Neural cell (in vitro differentiated cells): ENCODE measurements around the gene ADISSP. TPM values are rescaled to one million over a fixed set of nuclear protein-coding genes. Genes with fewer than 3 reads are reported as not detected.

Experiments
- H2AFZ ChIP-seq: fragments of 200-600, 300-800 bp; sonication (generic), shearing (Covaris generic); 2 replicates; pipeline ENCODE4 v1.6.0; 2014; ENCODE audit warnings: low read depth, mild to moderate bottlenecking, antibody characterized with exemption, low read length, moderate library complexity
- H3F3A ChIP-seq: fragments of 200-600 bp; shearing (Covaris generic); 2 replicates; pipeline ENCODE4 v1.6.1; 2016; ENCODE audit warnings: mild to moderate bottlenecking, moderate library complexity, mixed read lengths, antibody characterized with exemption, low read length; ENCODE audit not compliant: insufficient read depth, poor library complexity, severe bottlenecking
- H3K27ac ChIP-seq: fragments of 200-600, 300-800 bp; sonication (generic), shearing (Covaris generic); 2 replicates; pipeline ENCODE4 v1.5.1; 2014; ENCODE audit warnings: mild to moderate bottlenecking, low read length, moderate library complexity
- H3K27me3 ChIP-seq: fragments of 300-800, 200-600 bp; sonication (generic), shearing (Covaris generic); 2 replicates; pipeline ENCODE4 v1.6.0; 2014; ENCODE audit warnings: mild to moderate bottlenecking, low read depth, low read length, moderate library complexity; ENCODE audit not compliant: insufficient read depth
- H3K36me3 ChIP-seq: fragments of 300-800, 200-600 bp; sonication (generic), shearing (Covaris generic); 2 replicates; pipeline ENCODE4 v1.5.1; 2014; ENCODE audit warnings: mild to moderate bottlenecking, antibody characterized with exemption, low read length, moderate library complexity; ENCODE audit not compliant: insufficient read depth
- H3K4me2 ChIP-seq: fragments of 300-800, 200-600 bp; sonication (generic), shearing (Covaris generic); 2 replicates; pipeline ENCODE4 v1.6.0; 2014; ENCODE audit warnings: mild to moderate bottlenecking, low read length
- H3K4me3 ChIP-seq: fragments of 300-800, 200-600 bp; sonication (generic), shearing (Covaris generic); 2 replicates; pipeline ENCODE4 v1.5.1; 2014; ENCODE audit warnings: mild to moderate bottlenecking, low read length, moderate library complexity
- H3K79me2 ChIP-seq: fragments of 200-600 bp; shearing (Covaris generic); replicated peaks from 2 replicates; pipeline ENCODE4 v1.6.0; 2014; ENCODE audit warnings: mild to moderate bottlenecking, low read length, moderate library complexity; ENCODE audit not compliant: insufficient read depth
- H3K9ac ChIP-seq: fragments of 300-800, 200-600 bp; sonication (generic), shearing (Covaris generic); 2 replicates; pipeline ENCODE4 v1.6.1; 2016; ENCODE audit warnings: mild to moderate bottlenecking, low read length, mixed read lengths
- H3K9me2 ChIP-seq: fragments of 200-600 bp; shearing (Covaris generic); 2 replicates; pipeline ENCODE4 v1.6.1; 2016; ENCODE audit warnings: mild to moderate bottlenecking, low read length, mixed read lengths; ENCODE audit not compliant: insufficient read depth
- H3K9me3 ChIP-seq: fragments of 200-600, 300-800 bp; sonication (generic), shearing (Covaris generic); 2 replicates; pipeline ENCODE4 v1.6.1; 2016; ENCODE audit warnings: mild to moderate bottlenecking, mixed run types, low read length, moderate library complexity, mixed read lengths
- H4K20me1 ChIP-seq: fragments of 200-600 bp; shearing (Covaris generic); 2 replicates; pipeline ENCODE4 v1.6.1; 2016; ENCODE audit warnings: mild to moderate bottlenecking, mixed run types; ENCODE audit not compliant: insufficient read depth
- EP300 ChIP-seq: fragments of 450-650 bp; conservative IDR thresholded peaks from 2 replicates; pipeline ENCODE4 v1.6.1; 2014; ENCODE audit warnings: antibody characterized with exemption, mild to moderate bottlenecking, moderate library complexity; ENCODE audit not compliant: poor library complexity, severe bottlenecking
- EZH2 ChIP-seq: fragments of 200-600, 300-800 bp; shearing (Covaris generic), sonication (generic); IDR thresholded peaks from 2 replicates; pipeline ENCODE4 v1.6.1; 2014; ENCODE audit warnings: antibody characterized with exemption, low read length, borderline replicate concordance, mild to moderate bottlenecking; ENCODE audit not compliant: insufficient read depth, poor library complexity, severe bottlenecking
- MXI1 ChIP-seq: fragments of 450-650 bp; conservative IDR thresholded peaks from 2 replicates; pipeline ENCODE4 v1.6.1; 2014; ENCODE audit warnings: antibody characterized with exemption, mild to moderate bottlenecking; ENCODE audit not compliant: poor library complexity, severe bottlenecking
- POLR2AphosphoS5 ChIP-seq: IDR thresholded peaks from 2 replicates; pipeline ENCODE4 v1.6.1; 2012
- RAD21 ChIP-seq: fragments of 450-650 bp; conservative IDR thresholded peaks from 2 replicates; pipeline ENCODE4 v1.6.1; 2014; ENCODE audit warnings: antibody characterized with exemption, mild to moderate bottlenecking, moderate library complexity
- SMC3 ChIP-seq: fragments of 450-650 bp; conservative IDR thresholded peaks from 2 replicates; pipeline ENCODE4 v1.6.1; 2014; ENCODE audit warnings: antibody characterized with exemption, mild to moderate bottlenecking, moderate library complexity; ENCODE audit not compliant: poor library complexity
- TAF1 ChIP-seq: IDR thresholded peaks from 2 replicates; pipeline ENCODE4 v1.6.1; 2012; ENCODE audit warnings: low read depth
- polyA plus RNA-seq: library from polyadenylated mRNA; depleted of rRNA; stranded (reverse); fragments of >200 nt; gene quantifications from 2 replicates; pipeline ENCODE4 v1.2.3, GENCODE V29; 2014
- TF ChIP-seq, protein P1 (sequence below): fragments of 450-650 bp; IDR thresholded peaks from 2 replicates; pipeline ENCODE4 v1.5.1; 2014; ENCODE audit warnings: antibody characterized with exemption, mild to moderate bottlenecking, moderate library complexity; ENCODE audit not compliant: poor library complexity, severe bottlenecking
- TF ChIP-seq, protein P2 (sequence below): IDR thresholded peaks from 2 replicates; pipeline ENCODE4 v1.6.1; 2012; ENCODE audit warnings: borderline replicate concordance

ADISSP gene
- polyA plus RNA-seq, 1 donor from 2014 or later: 39.8 TPM

DNA sequence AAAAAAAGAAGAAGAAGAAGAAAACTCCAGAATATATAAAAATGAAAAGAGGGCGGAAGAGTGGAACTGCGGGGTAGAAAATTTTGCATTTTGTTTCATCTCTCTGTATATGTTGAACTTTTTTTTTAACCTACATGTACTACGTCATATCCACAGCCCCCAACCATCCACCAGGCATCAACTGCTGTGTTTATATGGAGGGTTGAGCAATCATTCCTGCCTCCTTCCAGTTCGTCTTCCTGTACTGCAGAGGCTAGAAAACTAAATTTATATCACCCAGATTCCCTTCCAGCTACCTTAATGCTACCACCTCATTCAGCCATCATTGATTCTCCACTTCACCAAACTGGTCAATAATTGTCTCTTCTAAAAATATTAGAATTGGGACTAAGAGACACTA lies 45.6 kb downstream of the ADISSP start:
- Histone ChIP-seq H3K9me3 (no peaks in the 10 kb centered on the region), H4K20me1 (no peaks in the 10 kb centered on the region), H2AFZ (no peak overlapping the region), H3K79me2 (no peaks in the 10 kb centered on the region), H3K9me2 (no peaks in the 10 kb centered on the region), H3K4me2 (no peak overlapping the region), H3K27me3 (no peaks in the 10 kb centered on the region), H3K9ac (no peak overlapping the region), H3F3A (no peaks in the 10 kb centered on the region), H3K27ac (no peak overlapping the region), H3K4me3 (no peak overlapping the region), H3K36me3 (no peaks in the 10 kb centered on the region)
- no peak for TF ChIP-seq SMC3
- TF ChIP-seq EZH2: no peak
- TF ChIP-seq RAD21: no peak
- TF ChIP-seq, protein P1, sequence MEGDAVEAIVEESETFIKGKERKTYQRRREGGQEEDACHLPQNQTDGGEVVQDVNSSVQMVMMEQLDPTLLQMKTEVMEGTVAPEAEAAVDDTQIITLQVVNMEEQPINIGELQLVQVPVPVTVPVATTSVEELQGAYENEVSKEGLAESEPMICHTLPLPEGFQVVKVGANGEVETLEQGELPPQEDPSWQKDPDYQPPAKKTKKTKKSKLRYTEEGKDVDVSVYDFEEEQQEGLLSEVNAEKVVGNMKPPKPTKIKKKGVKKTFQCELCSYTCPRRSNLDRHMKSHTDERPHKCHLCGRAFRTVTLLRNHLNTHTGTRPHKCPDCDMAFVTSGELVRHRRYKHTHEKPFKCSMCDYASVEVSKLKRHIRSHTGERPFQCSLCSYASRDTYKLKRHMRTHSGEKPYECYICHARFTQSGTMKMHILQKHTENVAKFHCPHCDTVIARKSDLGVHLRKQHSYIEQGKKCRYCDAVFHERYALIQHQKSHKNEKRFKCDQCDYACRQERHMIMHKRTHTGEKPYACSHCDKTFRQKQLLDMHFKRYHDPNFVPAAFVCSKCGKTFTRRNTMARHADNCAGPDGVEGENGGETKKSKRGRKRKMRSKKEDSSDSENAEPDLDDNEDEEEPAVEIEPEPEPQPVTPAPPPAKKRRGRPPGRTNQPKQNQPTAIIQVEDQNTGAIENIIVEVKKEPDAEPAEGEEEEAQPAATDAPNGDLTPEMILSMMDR: no peak
- TF ChIP-seq, protein P2, sequence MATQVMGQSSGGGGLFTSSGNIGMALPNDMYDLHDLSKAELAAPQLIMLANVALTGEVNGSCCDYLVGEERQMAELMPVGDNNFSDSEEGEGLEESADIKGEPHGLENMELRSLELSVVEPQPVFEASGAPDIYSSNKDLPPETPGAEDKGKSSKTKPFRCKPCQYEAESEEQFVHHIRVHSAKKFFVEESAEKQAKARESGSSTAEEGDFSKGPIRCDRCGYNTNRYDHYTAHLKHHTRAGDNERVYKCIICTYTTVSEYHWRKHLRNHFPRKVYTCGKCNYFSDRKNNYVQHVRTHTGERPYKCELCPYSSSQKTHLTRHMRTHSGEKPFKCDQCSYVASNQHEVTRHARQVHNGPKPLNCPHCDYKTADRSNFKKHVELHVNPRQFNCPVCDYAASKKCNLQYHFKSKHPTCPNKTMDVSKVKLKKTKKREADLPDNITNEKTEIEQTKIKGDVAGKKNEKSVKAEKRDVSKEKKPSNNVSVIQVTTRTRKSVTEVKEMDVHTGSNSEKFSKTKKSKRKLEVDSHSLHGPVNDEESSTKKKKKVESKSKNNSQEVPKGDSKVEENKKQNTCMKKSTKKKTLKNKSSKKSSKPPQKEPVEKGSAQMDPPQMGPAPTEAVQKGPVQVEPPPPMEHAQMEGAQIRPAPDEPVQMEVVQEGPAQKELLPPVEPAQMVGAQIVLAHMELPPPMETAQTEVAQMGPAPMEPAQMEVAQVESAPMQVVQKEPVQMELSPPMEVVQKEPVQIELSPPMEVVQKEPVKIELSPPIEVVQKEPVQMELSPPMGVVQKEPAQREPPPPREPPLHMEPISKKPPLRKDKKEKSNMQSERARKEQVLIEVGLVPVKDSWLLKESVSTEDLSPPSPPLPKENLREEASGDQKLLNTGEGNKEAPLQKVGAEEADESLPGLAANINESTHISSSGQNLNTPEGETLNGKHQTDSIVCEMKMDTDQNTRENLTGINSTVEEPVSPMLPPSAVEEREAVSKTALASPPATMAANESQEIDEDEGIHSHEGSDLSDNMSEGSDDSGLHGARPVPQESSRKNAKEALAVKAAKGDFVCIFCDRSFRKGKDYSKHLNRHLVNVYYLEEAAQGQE: no peak
- TF ChIP-seq POLR2AphosphoS5: no peak
- no peak for TF ChIP-seq EP300
- no peak for TF ChIP-seq TAF1
- no peak for TF ChIP-seq MXI1

DNA sequence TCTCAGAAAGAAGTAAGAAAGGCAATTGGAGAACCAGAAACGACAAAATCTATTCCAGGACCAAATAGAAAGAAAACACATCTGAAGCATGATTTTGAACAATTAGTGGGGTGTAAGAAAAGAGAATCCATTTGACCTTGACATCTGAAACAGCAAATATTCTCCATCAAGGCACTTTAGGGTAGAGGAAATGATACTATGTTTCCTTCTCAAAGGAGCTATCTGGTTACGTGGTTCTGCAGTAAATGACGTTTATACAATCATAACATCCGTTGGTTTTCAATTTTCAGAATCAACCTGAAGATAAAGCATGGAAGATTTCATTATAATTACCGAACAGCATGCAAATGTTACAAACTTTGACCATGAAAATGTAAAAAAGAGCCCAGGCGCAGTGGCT lies 46.9 kb downstream of the ADISSP start:
- Histone ChIP-seq H3F3A (no peaks in the 10 kb centered on the region), H3K79me2 (no peaks in the 10 kb centered on the region), H2AFZ (no peak overlapping the region), H3K9me2 (no peaks in the 10 kb centered on the region), H3K4me2 (no peak overlapping the region), H3K27me3 (no peaks in the 10 kb centered on the region), H3K9ac (no peak overlapping the region), H3K27ac (no peak overlapping the region), H4K20me1 (no peaks in the 10 kb centered on the region), H3K36me3 (no peaks in the 10 kb centered on the region), H3K4me3 (no peak overlapping the region), H3K9me3 (no peaks in the 10 kb centered on the region)
- TF ChIP-seq EP300 (no peak), MXI1 (no peak), TAF1 (no peak), POLR2AphosphoS5 (no peak), SMC3 (no peak), EZH2 (no peak)
- TF ChIP-seq, protein P2: no peak
